GM18873 (cell line): ENCODE data around the gene GP9.

Experiments
- ATAC-seq: cut with Tn5 transposase; IDR thresholded peaks from one replicate; pipeline ENCODE4 v1.9.1; 2021; ENCODE audit warnings: mild to moderate bottlenecking, moderate library complexity, moderate number of reproducible peaks; ENCODE audit not compliant: unreplicated experiment, low FRiP score

The GP9 gene

DNA sequence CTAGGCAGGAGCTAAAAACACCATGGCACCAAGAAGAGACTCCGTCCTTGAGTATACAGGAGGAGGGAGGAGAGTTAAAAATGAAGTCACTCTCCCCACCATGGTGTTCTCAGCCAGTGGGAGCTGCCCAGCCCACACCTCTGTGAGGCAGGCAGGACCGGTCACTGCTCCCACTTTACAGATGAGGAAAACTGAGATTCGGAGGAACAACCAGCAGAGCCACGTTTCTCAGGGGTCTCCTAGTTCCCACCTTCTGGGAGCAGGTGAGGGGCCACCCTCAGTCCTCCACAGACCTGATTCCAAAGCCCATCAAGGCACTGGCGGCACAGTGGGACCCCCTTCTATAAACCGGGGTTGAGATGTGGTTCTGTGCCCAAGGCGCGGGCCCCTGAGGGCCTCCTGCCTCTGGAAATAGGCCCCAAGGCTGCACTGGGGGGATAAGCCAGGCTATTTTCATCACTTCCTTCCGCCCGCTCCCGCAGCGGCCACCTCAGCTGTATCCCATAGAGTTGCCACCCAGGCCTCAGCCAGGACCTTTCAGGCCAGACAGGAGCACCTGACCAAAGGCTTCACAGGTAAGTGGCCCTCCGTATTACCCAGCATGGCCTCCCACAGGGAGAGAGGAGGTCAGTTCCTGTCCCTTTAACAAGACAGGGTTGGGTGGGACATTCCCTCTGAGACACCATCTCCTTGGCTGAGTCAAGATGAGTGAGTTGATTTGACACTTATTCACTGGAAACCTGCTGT is at the start of gene GP9:
TSS of gene GP9 (plus strand) at position 504 of the 747 bp plus-strand sequence. CDS start 961 bp downstream, outside the sequence.
- ATAC-seq, result no peak

DNA sequence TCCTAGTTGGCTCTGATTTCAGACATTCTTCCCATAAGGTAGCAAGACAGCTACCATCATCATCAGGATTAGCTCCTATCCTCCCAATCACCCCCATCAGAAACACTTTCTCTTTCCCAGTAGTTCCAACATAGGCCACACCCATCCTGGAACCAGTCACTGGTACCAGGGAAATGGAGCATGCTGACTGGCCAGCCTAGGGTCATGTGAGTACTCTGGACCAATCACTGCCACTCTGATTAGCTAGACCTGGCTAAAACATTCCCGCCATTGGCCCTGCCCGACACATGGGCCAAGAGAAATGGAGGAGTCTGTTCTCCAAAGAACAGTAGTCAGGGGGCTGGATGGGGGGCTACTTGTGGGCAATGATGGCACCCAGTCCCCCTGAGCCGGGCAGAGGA is 47.1 kb upstream of the GP9 start:
- no peak for ATAC-seq

DNA sequence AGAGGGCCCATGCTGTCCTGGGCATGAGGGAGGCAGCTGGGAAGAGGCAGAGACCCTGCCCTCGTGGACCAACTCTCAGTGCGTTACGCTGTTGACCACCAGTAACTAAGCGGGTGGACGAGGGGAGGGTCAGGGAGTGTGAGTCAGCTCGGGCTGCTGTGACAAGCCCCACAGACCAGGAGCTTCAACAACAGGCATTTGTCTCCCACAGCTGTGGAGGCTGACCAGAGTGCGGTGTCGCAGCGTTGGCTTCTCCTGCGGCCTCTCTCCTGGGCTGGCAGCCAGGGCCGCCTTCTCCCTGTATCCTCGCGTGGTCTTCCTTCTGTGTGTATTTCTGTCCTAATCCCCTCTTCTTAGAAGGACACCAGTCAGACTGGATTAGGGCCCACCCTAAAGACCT is 46.4 kb upstream of the GP9 start:
- no peak for ATAC-seq

DNA sequence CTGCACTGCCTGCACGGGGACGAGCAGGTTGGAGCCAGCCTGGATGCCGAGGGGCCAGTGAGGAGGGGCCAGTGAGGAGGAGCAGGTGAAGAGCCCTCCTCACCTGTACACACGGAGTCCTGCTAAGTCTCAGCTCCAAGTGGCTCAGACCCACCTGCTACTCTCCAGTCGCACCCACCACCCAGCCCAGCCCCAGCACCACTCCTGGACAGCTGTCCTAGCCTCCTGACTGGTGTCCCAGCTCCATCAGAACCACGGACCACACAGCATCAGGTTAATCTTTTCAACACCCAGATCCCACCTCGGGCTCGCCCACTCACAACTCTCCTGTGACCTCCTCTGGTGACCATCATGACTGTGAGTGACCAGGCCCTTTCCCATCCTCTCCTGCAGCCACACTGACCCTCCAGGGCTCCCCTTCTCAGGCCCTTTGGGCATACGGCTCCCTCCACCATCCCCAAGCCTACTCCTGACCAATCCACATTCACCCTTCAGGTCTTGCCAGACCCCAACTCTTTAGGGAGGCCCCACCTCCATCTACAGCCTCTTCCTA is 45.7 kb upstream of the GP9 start:
- no peak for ATAC-seq

DNA sequence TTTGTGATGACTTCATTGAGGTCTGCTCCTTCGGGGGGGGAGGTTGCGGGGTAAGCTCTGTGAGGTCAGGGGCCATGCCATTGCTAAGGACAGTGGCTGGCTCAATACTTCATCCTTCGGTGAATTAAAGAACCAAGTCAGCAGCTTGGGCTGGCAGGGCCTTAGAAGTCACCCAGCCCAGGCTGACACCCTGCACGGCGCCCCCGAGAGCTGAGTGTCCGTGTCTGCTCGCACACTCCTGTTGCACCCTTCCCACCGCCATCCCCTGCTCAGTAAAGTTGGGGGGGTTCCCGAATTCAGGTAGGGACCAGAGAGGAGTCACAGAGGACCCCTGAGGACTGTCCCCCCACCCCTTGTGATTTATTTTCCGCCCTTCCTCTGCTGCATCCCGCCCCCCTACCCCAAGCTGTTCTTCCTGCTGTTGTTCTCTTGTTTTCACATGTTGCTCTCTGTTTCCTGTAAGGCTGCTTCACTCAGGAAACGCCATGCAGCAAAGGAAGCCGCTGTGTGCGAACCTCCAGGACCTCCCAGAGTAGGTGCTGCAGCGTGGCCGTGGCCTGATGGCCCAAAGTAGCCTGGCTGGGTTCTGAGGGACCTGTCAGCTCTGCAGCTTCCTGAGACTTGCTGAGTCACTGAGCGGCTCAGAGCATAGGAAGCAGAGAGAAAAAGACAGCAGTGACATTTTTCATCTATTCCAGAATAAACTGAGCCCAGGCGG is 45.0 kb upstream of the GP9 start:
- no peak for ATAC-seq

DNA sequence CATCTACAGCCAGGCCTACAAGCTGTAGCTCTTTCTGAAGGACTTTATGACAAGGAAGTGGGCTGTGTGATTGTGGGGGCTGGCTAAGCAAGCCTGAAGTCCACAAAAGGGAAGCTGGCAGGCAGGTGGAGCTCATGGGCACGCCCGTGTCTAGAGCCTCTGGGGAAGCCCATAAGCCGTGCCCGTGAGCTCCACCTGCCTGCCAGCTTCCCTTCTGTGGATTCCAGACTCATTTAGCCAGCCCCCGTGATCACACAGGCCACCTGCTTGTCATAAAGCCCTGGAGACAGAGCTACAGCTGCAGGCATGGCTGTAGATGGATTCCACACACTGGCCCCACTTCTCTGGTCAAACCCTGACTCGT is 44.2 kb upstream of the GP9 start:
- ATAC-seq, result no peak

- no peak for ATAC-seq
These were observed 43.7 kb upstream of the GP9 start for GRCh38 chr3:129016720-129017483.

- ATAC-seq, result no peak
These were observed 43.1 kb upstream of the GP9 start for GRCh38 chr3:129017484-129017899.

DNA sequence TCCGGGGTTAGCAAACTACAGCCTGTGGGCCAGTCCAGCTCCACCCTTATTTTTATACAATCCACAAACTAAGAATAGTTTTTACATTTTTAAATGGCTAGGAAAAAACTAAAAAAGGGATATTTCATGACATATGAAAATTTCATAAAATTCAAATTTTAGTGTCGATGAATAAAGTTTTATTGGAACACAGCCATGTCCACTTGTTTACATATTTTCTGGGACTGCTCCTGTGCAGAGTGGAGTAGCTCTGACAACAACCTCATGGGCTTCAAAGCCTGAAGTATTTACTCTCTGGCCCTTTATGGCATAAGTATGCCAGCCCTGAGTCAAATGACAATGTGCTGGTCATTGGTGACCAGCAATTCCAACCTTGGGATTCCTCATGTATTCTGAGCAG is 42.3 kb upstream of the GP9 start:
- no peak for ATAC-seq

GRCh38 chr3:129018751-129019150 is 41.8 kb upstream of the GP9 start:
- no peak for ATAC-seq

DNA sequence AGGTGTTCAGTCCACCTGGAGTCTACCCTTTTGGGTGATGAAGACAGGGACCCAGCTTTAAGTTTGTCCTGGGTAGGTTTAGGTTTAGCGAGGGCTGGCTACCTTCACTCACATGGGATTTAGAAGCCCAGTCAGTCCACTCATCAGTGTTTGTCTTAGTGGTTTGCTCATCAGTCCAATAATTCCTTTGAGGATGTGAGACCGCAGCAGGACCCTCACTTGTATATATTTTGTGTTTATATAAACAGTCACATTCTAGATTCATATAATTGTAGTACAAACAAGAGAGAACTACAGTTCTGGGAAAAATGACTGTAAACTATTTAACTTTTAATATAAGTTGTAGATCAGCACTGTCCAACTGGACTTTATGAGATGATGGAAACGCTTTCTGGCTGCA is 41.3 kb upstream of the GP9 start:
- no peak for ATAC-seq

DNA sequence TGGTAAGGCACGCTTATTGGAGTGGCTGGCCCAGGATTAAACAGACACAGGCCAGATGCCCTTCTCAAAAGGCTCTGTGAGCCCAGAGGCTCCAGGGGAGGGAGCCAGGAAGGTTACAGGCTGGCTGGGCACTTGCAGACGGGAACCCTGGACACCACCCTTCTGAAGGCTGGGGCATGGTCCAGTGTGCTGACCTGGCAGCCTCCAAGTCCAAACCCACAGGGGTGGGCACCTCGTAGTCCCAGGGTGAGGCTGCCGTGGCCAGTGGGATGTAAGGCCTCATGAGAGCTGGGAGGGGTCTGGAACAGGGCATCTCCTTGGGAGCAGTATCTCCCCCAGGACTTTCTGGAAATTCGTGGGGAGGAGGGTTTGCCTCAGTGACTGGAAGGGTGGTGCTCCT is 39.9 kb upstream of the GP9 start:
- ATAC-seq, result no peak

- ATAC-seq, result no peak
These were observed 39.4 kb upstream of the GP9 start for GRCh38 chr3:129021140-129021551.

DNA sequence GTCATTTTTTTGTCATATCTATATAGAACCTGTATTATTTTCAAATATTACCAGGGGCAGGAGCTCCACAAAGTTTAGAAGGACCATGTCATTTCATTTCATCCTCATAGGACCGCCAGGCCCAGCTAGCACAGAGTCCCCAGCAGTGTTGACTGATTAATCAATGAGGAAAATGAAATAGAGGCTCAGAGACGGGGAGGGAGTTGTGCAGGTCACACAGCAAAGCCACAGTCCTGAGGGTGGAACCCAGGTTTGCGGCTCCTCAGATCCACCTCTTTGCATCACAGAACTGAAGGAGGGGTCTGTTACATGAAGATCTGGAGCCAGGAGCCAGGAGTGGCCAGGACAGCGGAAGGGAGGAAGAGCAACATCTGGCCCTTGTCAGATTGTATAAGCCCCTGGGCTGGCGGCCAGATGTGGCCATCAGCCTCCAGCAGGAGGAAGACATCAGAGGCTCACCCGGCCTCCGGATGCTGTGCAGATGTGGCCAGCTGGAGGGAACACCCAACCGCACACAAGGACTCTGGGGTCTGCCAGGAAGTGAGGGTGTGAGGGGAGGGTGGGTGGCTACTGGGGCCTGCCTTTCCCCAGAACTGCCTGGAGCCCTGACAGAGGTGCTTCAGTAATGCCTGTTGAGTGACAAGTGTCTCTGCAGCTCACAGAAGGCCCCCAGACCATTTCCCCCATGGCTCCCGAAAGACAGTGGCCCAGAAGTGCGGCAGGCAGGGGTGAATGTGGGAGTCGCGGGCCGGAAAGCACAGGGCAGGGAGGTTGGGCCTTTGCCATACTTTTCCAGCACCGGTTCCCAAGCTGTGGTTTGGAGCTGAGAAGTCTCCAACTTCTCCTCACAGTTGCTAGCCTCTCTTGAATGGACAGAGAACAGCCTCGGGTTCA is 38.2 kb upstream of the GP9 start:
- ATAC-seq, result no peak

- no peak for ATAC-seq
These were observed 37.6 kb upstream of the GP9 start for GRCh38 chr3:129023008-129023358.

DNA sequence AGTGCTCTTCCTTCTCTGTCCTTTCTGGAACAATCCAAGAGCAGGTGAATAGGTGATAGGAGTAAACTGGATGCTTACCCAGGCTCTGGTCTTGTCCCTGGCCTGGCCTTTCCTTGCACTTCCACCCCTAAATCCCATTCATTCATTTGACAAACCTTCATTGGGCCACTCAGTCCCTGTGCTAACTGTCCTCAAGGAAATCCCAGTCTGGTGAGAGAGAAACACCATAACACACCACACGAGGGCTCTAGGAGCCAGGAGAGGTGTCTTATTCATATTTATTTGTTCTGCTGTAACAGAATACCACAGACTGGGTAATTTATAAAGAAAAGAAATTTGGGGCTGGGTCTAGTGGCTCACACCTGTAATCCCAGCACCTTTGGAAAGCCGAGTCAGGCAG is 36.7 kb upstream of the GP9 start:
- ATAC-seq, result no peak

DNA sequence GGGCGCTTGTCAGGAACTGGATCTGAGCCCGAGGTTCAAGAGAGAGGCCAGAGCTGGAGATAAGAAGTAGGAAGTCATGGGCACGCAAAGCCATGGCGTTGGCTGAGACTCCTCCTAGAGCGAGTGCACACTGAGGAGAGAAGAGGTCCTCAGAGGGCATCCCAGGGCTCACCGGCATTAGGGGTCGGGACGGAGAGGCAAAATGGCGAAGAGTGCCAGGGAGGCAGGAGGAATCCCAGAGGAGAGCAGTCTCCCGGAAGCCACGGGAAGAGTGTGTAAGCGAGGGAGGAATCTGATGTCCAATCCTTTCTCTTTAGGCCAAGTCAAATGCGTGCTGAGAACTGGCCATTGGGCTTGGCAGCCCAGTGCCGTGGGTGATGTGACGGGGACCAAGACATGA is 35.5 kb upstream of the GP9 start:
- ATAC-seq, result no peak

DNA sequence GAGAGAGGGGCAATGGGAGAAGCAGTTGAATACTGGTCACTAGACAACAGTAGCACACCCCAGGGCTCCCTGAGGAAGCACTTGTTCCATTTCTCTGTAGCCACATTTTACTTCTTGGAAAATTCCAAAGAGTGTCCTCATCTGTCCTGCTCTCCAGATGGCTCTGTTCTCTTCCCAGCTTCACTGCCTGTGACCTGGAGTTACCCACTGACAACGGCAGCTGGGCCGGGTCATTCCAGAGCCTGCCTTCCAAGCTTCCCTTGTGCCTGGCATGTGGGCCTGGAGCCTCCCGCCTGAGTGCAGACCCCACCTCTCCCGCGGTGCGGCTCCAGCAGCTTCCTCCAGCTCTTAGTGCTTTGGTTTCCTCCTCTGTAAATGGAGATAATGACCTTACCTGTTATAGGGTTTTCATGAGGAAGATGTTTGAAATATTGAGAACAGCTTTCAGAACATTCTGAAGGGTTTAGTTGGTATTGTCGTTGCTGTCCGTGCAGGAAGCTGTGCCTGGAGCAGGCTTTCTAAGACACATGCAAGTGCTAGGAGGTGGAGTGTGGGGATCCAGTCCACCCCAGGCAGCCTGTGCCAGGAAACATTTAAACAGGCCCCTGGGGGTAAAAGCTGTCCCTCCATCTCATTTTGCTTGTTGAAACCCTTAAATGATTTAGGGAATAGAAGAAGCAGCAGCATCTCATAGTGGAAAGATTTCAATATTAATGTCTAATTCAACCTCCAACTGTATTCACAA is 34.7 kb upstream of the GP9 start:
- no peak for ATAC-seq

GRCh38 chr3:129026728-129027543 is 33.6 kb upstream of the GP9 start:
- peak; percentile 97 for ATAC-seq
